Fibroblast of the conjunctiva (primary cell): ENCODE measurements around the gene RS1.

Source experiments
- DNase-seq: peaks from one replicate; pipeline ENCODE4 v3.0.0-alpha.2; 2010; ENCODE audit warnings: low read depth

Gene RS1

GRCh38 chrX:18672008-18672407, at the start of gene RS1:
Gene RS1 (minus strand): TSS chrX:18672108. CDS start chrX:18672068, 40 bp downstream.
- no peak for DNase-seq

GRCh38 chrX:18719852-18720251, 47.9 kb upstream of the RS1 start:
- DNase-seq = no peak

- DNase-seq = no peak
These were observed 43.0 kb upstream of the RS1 start for GRCh38 chrX:18714910-18715309.

GRCh38 chrX:18709833-18710232, 37.9 kb upstream of the RS1 start:
- no peak for DNase-seq

- no peak for DNase-seq
These were observed 35.6 kb upstream of the RS1 start, which contains the start of gene PPEF1 for GRCh38 chrX:18707426-18708049. Gene PPEF1 (plus strand): TSS chrX:18707645. CDS start chrX:18707781, 136 bp downstream.

- DNase-seq = peak; percentile 16
These were observed 30.7 kb upstream of the RS1 start for GRCh38 chrX:18702362-18703195.

- no peak for DNase-seq
These were observed 29.9 kb upstream of the RS1 start for GRCh38 chrX:18701621-18702361.

- no peak for DNase-seq
These were observed 27.1 kb upstream of the RS1 start for GRCh38 chrX:18698737-18699650.

- no peak for DNase-seq
These were observed 24.7 kb upstream of the RS1 start for GRCh38 chrX:18696653-18697052.

- DNase-seq = no peak
These were observed 20.6 kb upstream of the RS1 start for GRCh38 chrX:18692541-18692940.

- no peak for DNase-seq
These were observed 19.5 kb upstream of the RS1 start for GRCh38 chrX:18691431-18691830.

GRCh38 chrX:18687856-18688495, 16.1 kb upstream of the RS1 start:
- DNase-seq = no peak

- DNase-seq = no peak
These were observed 11.1 kb upstream of the RS1 start for GRCh38 chrX:18682979-18683387.

GRCh38 chrX:18681996-18682395, 10.1 kb upstream of the RS1 start:
- DNase-seq = no peak

GRCh38 chrX:18677161-18677869, 5.4 kb upstream of the RS1 start:
- no peak for DNase-seq

- DNase-seq = no peak
These were observed 4.6 kb upstream of the RS1 start for GRCh38 chrX:18676470-18676869.

GRCh38 chrX:18676050-18676449, 4.1 kb upstream of the RS1 start:
- DNase-seq = no peak

GRCh38 chrX:18674788-18675735, 3.2 kb upstream of the RS1 start:
- peak; percentile 53 for DNase-seq

- DNase-seq = no peak
These were observed 2.5 kb upstream of the RS1 start for GRCh38 chrX:18674417-18674787.
